Endothelial cell of hepatic sinusoid (primary cell): ENCODE results near the gene FSTL5.

ENCODE experiments used
- in situ Hi-C: cut with HindIII; loops from 2 replicates; pipeline ENCODE4 v1.10.0; 2017; ENCODE audit warnings: low sequenced_read_pairs

FSTL5 gene

DNA sequence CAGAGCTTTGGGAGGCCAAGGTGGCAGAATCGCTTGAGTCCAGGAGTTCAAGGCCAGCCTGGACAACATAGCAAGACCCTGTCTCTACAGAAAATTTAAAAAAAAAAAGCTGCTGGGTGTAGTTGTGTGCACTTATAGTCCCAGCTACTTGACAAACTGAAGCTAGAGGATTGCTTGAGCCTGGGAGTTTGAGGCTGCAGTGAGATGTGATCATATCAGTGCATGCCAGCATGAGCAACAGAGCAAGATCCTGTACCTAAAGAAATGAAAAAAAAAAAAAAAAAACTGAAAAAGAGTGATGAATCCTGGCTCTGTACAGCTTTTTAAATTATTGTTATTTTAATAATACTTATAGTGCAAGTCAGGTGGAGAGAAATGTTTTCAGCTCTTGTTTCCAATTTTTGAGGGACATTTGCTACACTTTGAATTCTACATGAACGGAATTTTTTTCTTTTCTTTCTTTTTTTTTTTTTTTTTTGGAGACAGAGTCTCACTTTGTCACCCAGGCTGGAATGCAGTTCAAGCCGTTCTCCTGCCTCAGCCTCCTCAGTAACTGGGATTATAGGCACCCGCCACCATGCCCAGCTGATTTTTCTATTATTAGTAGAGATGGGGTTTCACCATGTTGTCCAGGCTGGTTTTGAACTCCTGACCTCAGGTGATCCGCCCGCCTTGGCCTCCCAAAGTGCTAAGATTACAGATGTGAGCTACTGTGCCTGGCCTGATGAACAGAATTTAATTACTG, 215.6 kb downstream of the FSTL5 start:
- in situ Hi-C loops = no loop called here

DNA sequence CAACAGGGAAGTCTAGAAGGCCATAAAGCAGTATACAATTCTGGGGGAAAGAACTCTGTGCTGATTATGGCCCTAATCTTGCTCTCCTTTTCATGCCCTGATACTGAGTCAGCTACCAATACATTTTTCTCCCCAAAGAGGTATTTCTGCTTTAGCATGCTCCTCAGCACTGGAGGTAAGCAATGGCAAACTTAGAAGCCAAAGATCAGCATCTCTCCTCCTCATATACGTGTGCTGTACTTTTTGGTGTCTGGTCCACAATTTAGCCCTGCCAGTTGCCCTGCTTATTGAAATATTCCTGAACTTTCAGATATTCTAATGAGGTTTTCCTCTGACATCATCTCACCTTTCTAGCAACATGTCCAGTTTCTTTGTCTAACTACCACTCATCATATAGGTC, 226.2 kb downstream of the FSTL5 start:
- in situ Hi-C loops = no loop called here

DNA sequence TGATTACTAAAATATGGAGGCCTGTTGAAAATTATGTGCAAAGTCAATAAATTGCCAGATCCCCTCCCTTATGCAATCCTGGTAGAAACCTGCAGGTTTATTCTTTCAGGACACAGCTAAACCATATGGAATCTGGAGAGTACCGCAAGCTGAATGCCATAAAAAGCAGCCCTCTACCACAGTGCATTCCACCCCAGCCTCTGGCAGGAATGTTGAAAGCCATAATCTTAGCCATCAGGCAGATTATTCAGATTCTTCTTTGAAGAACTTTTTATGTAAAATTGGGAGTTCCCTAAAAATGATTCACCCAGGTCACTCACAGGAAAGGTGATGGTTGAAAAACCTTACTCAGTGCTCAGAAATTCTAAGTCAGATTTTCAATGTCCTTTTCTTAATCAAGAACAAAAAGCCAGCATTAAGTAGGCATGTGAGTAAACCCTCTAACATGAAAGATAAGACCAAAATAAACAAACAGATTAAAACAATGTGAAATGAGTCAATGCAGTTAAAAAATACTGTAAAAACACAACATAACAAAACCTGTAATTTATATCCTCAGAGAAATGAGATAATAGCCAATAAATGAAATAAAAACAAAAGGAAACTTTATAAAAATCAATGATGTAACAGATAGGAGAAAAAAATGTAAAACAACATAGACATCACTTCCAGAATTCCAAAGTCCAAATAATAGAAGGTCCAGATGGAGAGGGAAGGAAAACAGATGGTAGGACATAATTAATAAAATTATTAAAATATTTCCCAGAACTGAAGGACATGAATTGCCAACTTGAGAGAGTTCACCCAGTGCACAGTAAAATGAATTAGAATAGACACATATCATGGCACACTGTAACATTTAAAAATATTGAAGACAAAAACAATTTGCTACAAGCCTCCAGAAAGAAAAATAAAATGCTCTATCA, 226.9 kb downstream of the FSTL5 start:
- in situ Hi-C loops = no loop called here

DNA sequence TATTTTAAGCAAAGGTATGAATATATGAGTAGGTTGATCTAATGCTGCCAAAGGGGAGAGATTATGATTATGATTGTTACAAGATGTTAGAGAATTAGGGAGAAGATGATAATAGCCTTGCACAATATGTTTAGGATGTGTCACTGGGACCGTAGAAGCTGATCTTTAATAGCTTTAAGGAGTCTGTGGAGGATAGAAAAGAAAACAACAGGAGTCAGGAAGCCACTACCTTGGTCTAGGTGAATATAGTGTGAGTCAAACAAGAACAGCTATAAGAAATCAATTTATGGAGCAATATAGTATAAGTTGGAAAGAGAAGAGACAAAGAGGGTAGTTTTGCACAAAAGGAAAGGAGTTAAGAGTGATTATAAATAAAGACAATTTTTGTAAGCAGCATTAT, 232.7 kb downstream of the FSTL5 start:
- in situ Hi-C loops = no loop called here

DNA sequence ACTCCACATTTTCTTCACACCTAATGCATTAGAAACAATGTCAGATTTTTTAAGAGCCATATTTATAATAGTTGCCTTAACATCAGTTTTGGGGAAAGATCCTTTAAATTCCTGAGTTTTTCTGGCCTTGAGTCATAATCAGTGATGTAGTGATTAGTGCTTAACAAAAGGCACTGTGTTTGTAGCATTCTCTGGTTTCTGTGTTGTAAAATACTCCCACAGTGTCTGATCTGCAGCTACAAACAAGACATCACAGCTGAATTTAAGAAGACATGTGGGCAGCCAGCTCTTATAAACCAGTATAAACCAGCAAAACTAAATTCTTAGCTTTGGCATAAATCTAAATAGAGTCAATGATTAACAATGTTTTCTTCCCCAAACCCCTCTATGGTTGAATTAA, 233.8 kb downstream of the FSTL5 start:
- in situ Hi-C loops = no loop called here

DNA sequence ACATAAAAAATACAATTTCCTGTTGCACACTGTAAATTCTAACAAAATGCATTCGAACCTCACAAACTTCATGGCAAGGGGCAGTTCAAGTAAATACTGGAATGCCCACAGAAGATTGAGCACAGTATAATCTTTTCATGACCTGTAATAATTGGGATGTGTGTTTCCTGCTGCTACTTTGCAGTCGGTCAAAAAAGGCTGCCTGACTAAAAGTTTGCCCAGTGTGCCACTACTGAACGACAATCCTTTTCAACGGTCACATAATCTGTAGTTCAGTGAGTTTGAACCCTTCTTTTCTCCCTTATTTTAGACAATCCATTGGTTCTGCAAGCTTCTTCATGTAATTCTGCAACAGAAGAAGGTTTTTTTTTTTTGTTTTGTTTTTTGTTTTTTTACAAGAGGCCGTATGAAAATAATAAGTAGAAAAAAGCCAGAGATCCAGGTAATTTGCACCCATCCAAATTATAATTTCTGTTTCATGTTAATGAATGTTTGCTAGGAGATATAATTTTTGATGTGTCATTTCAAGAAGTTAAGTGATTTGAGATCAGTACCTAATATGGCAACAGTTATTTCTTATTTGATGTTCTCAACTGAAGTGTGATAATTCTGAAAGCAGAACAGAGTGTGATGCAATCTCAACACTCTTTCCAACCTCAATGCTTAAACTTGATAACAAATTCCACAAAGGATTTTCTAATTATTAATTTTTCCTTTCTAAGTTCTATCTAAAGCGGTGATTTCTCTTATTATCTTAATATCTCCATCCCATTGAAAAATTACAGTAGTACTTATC, 237.6 kb downstream of the FSTL5 start:
- in situ Hi-C loops = no loop called here

DNA sequence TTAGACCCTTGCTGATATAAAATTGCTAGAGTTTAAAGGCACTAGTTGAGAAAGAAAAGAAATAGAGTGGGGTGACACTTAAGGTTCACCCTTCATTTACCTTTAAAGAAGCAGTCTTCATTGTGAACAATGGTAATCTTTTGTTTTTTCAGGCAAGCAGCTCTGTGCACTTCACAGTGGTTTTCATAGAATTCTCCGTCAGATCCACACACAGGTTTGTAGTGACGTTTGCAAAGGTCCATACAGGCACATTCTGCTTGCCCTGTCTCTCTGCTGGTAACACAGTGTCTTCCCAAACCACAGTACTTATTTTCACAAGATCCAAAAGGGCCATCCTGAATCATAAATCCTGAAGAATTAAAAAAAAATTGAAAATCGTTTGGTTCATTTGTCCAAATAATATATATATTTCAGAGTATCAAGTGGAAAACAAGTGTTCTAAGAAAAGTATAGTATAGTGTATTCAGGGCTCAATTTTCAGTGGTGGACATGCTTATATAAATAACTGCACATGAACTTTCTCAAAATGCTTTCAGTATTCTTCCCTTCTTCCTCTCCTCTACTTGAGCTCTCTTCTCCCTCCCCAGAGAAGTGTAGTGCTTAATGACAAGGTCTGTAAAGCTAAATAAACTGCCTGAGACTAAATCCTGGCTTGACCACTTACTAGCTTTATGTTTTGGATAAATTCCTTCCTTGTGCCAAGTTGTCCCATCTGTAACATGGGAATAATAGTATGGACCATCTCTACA, 243.3 kb downstream of the FSTL5 start:
- in situ Hi-C loops = no loop called here

DNA sequence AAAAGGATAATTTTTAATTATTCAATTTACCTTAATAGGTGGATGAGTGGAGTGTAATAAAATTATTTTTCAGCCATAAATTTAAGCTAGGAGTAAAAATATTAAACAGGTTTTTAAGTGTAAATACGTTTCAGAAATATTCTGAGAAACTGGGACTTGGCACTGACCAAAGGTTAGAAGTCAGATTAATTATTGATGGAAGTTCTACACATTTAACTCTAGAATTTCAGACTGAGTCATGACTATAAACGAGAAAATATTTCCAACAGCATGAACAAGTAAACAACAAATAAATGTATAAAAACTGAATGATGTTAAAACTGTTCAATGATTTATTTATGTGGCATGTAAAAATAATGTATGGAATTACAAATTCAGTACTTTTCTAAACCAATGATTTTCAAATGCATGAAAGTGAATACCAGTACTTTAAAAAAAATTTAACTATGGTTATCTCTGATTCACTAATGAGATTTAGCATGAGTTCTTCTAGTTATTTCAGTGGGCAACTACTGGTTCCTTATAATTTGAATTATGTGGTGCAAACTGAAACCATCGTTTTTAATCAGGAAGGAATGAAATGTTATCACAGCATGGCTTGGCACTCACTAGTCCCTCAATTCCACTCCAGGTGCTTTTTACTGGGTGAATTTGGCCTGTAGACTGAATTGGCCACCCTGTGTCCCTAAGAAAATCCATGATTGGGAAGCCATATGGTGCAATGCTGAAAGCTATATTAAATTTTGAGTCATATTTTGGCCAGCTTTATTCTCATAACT, 244.2 kb downstream of the FSTL5 start:
- in situ Hi-C loops = no loop called here

DNA sequence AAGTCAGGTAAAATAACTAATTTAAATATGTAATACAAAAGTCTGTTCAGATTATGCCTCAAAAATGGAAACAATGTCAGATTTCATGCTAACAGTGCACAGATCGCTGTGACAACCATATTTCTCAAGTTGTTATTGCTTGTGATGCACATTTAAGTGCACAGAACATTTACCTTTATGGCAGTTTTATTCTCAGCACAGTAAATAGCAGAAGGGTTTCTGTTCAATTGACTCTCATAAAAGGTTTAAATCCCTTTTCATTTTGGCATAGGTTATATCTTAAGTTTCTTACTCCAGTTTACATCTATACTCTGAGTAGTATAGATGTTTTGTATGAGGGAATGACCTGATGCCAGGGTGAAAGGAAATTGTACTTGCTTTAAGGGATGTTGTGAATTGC, 247.8 kb downstream of the FSTL5 start:
- in situ Hi-C loops = no loop called here

DNA sequence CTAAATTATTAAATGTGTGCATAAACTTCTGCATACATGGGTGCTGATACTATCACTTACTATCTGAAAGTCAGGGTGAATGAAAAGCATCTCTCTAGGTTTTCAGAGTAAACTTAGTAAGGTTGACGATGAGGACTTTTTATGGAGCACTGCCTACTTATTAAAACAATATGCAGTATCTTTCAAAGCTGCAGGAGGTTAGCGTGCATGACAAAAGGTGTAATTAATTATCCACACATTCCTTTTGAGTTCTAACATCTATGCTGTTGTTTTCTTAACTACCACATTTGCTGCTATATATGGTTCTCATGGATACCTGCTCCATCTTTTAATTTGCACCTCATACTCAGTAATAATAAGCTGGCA, 256.2 kb downstream of the FSTL5 start:
- in situ Hi-C loops = no loop called here

DNA sequence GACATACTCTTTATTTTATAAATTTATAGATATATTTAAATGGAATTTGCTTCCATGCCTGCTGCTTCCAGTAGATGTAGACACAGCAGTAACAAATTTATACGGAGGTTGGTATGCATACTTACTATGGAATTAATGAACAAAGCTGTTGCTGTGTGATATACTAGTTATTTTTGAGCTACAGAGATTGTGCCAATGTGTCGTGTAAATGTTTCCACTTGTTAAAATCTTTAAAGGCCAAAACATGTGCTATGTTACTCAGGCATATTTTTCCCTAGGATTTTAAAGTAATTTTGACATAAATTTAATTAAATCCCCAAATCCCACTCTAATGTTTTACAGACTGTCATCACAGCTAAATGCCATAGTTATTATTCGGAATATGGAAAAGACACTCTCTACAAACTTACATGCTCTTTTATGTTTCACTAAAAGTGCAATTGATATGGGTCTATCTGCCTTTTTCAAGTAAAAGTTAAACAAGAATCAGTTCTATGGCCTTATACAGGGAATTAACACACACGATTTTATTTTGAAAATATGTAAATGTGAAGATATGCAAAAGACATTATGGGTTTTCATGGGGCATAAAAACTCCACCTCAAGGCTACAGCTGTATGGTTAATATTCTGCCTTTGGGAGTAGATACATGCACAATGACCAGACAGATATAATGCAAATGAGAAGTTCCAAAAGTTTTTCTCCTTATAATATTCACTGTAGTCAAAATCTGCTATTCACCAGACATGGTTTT, 256.8 kb downstream of the FSTL5 start:
- in situ Hi-C loops = no loop called here

DNA sequence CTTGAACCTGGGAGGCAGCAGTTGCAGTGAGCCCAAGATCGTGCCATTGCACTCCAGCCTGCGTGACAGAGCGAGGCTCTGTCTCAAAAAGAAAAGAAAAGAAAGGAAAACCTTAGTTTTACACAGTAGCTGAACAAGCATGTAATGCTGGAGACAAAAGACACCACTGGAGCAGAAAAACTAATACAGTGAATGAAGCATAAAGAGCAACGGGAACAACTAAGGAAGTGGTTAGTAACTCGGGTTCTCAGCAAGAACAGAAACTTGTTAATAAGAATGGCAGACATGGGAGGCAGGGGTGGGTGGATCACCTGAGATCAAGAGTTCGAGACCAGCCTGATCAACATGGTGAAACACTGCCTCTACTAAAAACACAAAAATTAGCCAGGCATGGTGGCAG, 263.7 kb downstream of the FSTL5 start:
- in situ Hi-C loops = no loop called here

DNA sequence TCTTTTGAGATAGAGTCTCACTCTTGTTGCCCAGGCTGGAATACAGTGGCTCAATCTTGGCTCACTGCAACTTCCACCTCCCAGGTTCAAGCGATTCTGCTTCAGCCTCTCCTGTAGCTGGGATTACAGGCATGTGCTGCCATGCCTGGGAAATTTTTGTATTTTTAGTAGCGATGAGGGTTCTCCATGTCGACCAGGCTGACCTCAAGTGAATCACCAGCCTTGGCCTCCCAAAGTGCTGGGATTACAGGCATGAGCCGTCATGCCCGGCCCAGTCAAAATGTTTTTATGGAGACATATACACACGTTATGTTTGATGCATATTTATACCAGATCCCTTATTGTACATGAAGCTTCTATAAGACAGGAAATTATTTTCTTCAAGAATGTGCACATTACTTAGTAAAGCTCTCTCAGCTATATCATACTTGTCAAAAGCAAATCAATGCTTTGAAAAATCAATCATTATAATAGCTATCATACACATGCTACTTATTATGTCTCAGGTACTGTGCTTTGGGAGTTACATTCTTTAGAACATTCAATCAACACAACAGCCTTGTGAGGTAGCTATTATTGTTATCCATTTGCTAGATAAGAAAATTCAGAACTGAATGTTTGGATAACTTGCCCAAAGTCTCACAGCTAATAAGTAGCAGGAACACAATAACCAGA, 269.2 kb downstream of the FSTL5 start:
- in situ Hi-C loops = no loop called here

DNA sequence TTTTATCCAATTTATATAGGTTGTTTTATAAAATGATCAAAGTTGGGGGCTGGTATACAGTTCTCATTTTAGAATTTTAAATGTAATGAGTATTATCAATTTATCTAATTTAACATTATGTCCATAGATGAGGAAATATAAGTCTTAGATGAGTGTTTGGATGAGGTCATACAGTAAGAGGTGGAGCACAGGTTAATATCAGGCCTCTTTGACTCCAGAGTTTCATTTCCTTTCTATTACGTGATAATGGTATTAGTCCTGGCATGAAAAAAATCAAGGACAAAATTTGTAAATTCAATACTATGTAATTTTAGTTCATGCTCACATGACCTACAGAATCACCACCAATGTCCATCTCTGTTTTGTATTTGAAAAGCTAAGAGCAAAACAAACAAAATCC, 269.8 kb downstream of the FSTL5 start:
- in situ Hi-C loops = no loop called here

DNA sequence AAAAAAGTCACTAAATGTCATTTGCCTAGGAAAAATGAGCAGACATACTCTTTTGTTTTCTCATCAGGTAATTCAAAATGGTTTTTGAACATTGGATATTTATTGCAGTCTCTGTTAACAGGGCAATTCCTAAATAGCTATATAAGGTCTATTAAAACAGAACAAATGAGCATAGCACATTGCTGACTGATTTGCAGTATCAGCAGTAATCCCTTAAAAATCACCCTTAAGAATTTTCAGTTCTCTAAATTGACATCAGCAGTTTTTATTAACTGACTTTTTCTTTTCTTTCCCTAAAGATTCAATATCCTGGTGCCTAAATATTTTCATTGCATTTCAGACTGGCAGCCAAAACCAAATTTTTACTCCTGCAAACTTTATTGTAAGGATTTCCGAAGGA, 270.2 kb downstream of the FSTL5 start:
- in situ Hi-C loops = no loop called here

DNA sequence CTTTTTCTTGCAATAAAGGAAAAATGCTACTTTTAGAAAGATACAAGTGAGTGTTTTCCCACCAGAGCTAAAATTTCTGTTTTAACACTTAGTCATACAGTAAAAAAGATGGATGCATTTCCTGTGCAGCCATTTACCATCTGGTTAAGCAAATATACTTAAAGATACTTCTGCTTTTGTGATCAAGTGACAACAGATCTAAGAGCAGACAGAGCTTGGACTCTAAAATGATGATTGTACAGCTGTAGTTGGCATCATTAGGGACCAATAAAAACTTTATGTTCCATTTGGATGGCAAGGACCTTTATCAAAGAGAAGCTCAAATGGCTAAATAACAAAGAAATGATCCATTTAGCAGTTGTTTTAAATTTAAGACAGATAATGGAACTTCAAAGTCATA, 270.8 kb downstream of the FSTL5 start:
- in situ Hi-C loops = no loop called here

DNA sequence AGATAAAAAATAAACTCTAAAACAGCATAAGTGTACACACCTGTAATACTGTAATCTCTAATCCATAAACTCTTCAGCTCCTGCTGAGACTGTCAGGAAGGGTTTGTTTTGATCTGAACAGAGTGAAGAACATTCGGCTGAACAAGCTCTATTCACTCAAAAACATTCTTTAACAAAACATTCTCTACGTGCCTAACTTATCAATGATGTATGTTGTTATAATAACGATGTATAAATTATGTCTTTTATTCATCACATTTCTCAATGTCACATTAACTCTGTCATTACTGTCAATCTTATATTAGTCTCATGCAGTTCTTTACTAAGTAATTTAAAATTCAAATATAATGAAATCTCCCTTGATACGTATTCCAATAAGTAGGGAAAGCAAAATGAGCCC, 280.6 kb downstream of the FSTL5 start:
- in situ Hi-C loops = no loop called here

DNA sequence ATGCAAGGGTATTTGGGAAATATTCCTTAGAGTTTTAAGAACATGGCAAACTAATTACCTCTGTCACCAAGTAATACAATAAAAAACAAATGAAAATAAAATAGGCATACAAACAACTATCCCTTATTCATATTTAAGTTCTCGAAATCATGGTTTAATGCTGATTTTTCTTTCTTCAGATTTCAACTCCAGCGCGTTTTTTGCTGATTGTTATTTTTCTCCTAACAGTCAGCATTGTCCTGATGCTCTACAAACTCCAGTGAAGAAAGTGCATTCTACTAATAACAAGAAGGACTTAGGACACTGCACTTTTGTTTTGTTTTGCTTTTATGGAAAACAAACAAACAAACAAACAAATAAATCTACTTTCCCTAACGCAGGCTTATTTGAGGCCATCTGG, 282.4 kb downstream of the FSTL5 start:
- in situ Hi-C loops = no loop called here

DNA sequence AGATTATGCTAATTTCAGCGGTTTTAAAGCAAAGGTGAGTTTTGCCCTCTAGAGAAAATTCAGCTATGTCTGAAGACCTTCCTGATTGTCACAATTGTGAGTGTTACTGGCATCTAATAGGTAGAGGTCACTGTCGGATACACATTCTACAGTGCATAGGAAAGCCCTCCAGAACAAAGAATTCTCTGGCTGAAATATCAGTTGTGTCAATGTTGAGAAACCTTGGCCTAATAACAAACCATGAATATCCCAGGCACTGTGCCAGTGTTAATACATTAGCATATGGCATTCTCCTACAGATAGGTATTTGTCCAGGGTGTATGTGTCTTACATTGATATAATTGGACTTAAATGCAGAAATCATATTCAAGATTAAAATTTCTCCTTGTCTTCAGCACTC, 294.3 kb downstream of the FSTL5 start:
- in situ Hi-C loops = no loop called here
